Measurements from ENCODE around the gene HOXD3.

The HOXD3 gene

DNA sequence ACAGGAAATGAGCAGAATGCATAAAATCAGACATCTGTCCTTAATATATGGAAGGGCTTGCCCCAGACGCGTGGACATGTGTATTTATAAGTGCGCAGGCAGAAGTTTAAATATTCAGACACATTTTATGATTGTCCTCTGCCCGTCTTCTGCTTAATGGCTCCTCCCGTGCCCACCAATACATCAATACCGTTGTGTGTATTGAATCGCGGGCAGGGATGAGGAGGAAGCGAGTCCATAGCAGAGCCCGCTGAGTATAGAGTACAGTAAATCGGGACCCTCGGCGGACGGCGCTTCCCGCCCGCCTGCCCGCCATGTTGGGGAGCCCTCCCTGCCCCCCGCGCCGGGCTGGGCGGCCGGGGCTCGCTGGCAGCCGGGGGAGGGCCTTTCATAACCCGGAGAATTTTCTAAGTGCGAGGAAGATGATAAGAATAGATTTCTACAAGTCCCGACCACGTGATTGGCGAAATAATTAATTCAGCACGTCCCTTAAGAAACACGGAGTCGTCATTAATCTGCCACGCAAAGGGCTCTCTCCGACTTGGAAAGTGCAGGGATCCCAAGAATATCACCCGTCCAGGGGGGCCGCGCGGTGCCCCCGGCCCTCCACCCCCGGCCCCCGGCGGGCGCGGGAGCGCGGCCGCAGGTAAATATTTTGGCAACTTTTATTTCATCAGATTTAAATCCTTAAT is at the start of gene HOXD3:
Gene HOXD3, plus strand, starts transcription at position 501 of the 692 bp plus-strand sequence. CDS start 11,808 bp downstream, outside the sequence.
- TF ChIP-seq CEBPB (IDR thresholded peaks at IDR 0.05) (no peak), USF1 (IDR thresholded peaks at IDR 0.05) (no peak), FOXM1 (IDR thresholded peaks at IDR 0.05; ENCODE audit: borderline replicate concordance, low read depth) (no peak), CREB1 (IDR thresholded peaks at IDR 0.05; ENCODE audit: low read depth) (no peak), YY1 (IDR thresholded peaks at IDR 0.05; ENCODE audit: low read depth) (no peak), TCF12 (IDR thresholded peaks at IDR 0.05; ENCODE audit: low read depth) (no peak), EGR1 (IDR thresholded peaks at IDR 0.05) (no peak), TAF1 (IDR thresholded peaks at IDR 0.05; ENCODE audit: low read depth) (no peak), ZBTB7A (IDR thresholded peaks at IDR 0.05; ENCODE audit: low read depth) (no peak), TEAD4 (IDR thresholded peaks at IDR 0.05) (no peak), REST (IDR thresholded peaks at IDR 0.05; ENCODE audit: low read depth) (no peak), RAD21 (IDR thresholded peaks at IDR 0.05; ENCODE audit: low read depth) (no peak), EP300 (IDR thresholded peaks at IDR 0.05; ENCODE audit: borderline replicate concordance) (no peak), NFIC (IDR thresholded peaks at IDR 0.05) (no peak)
- TF ChIP-seq, protein P1, sequence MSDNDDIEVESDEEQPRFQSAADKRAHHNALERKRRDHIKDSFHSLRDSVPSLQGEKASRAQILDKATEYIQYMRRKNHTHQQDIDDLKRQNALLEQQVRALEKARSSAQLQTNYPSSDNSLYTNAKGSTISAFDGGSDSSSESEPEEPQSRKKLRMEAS (IDR thresholded peaks at IDR 0.05) = no peak

GRCh38 chr2:176107731-176108181 is 49.4 kb upstream of the HOXD3 start:
- TF ChIP-seq ZBTB7A (IDR thresholded peaks at IDR 0.05; ENCODE audit: low read depth) = no peak
- no peak for TF ChIP-seq RAD21 (IDR thresholded peaks at IDR 0.05; ENCODE audit: low read depth)
- TF ChIP-seq CEBPB (IDR thresholded peaks at IDR 0.05) = no peak
- TF ChIP-seq TEAD4 (IDR thresholded peaks at IDR 0.05) = no peak
- TF ChIP-seq CREB1 (IDR thresholded peaks at IDR 0.05; ENCODE audit: low read depth) = no peak
- TF ChIP-seq FOXM1 (IDR thresholded peaks at IDR 0.05; ENCODE audit: borderline replicate concordance, low read depth) = no peak
- TF ChIP-seq NFIC (IDR thresholded peaks at IDR 0.05) = no peak
- TF ChIP-seq USF1 (IDR thresholded peaks at IDR 0.05) = no peak
- TF ChIP-seq YY1 (IDR thresholded peaks at IDR 0.05; ENCODE audit: low read depth) = no peak
- no peak for TF ChIP-seq TAF1 (IDR thresholded peaks at IDR 0.05; ENCODE audit: low read depth)
- TF ChIP-seq, protein P1 (IDR thresholded peaks at IDR 0.05) = no peak
- no peak for TF ChIP-seq EP300 (IDR thresholded peaks at IDR 0.05; ENCODE audit: borderline replicate concordance)

DNA sequence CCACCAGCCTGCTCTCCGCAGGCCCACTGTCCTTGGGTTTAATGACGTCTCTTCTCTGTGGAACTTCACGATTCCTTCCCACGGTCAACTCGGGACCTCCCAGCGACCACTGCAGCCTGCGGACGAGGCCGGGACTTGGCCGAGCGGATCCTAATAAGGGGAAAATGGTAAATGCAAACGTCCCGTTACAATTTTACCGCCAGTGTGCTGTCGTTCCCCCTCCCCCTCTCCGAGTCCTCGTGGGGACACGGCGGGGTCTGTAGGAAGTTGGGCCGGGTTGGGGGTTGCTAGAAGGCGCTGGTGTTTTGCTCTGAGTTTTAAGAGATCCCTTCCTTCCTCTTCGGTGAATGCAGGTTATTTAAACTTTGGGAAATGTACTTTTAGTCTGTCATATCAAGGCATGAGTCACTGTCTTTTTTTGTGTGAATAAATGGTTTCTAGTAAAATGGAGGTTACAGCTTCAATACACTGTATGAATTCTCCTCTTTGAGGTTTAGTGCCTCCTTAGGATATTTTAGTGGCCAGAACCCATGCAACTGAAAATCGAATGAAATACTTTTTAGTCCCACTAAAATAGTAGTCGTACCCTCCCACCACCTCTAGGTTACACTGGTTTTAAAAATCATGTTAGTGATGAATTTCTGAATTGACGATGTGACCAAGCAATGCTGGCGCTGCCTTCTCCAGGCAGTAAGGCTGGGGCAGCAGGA is 47.8 kb upstream of the HOXD3 start:
- TF ChIP-seq TEAD4 (IDR thresholded peaks at IDR 0.05) (no peak), NFIC (IDR thresholded peaks at IDR 0.05) (no peak), EP300 (IDR thresholded peaks at IDR 0.05; ENCODE audit: borderline replicate concordance) (no peak), TAF1 (IDR thresholded peaks at IDR 0.05; ENCODE audit: low read depth) (no peak), RAD21 (IDR thresholded peaks at IDR 0.05; ENCODE audit: low read depth) (no peak), EGR1 (IDR thresholded peaks at IDR 0.05) (no peak), FOXM1 (IDR thresholded peaks at IDR 0.05; ENCODE audit: borderline replicate concordance, low read depth) (no peak), CEBPB (IDR thresholded peaks at IDR 0.05) (no peak), ZBTB7A (IDR thresholded peaks at IDR 0.05; ENCODE audit: low read depth) (no peak), REST (IDR thresholded peaks at IDR 0.05; ENCODE audit: low read depth) (no peak), USF1 (IDR thresholded peaks at IDR 0.05) (no peak), CREB1 (IDR thresholded peaks at IDR 0.05; ENCODE audit: low read depth) (no peak)

- no peak for TF ChIP-seq NFIC (IDR thresholded peaks at IDR 0.05)
- no peak for TF ChIP-seq YY1 (IDR thresholded peaks at IDR 0.05; ENCODE audit: low read depth)
- TF ChIP-seq, protein P1 (IDR thresholded peaks at IDR 0.05) = no peak
- TF ChIP-seq TCF12 (IDR thresholded peaks at IDR 0.05; ENCODE audit: low read depth) = no peak
- no peak for TF ChIP-seq ZBTB7A (IDR thresholded peaks at IDR 0.05; ENCODE audit: low read depth)
- no peak for TF ChIP-seq REST (IDR thresholded peaks at IDR 0.05; ENCODE audit: low read depth)
- TF ChIP-seq RAD21 (IDR thresholded peaks at IDR 0.05; ENCODE audit: low read depth) = no peak
- TF ChIP-seq TEAD4 (IDR thresholded peaks at IDR 0.05) = no peak
- TF ChIP-seq CEBPB (IDR thresholded peaks at IDR 0.05) = no peak
- TF ChIP-seq TAF1 (IDR thresholded peaks at IDR 0.05; ENCODE audit: low read depth) = no peak
- TF ChIP-seq EP300 (IDR thresholded peaks at IDR 0.05; ENCODE audit: borderline replicate concordance) = no peak
Measured at GRCh38 chr2:176109946-176110345, 47.2 kb upstream of the HOXD3 start.
